Endodermal cell (in vitro differentiated cells): ENCODE measurements around the gene HLCS. TPM values are rescaled to one million over a fixed set of nuclear protein-coding genes. Genes with fewer than 3 reads are reported as not detected.

Experiments used
- DNase-seq: peaks from one replicate; pipeline ENCODE4 v3.0.0-alpha.2; 2017
- H3K27ac ChIP-seq: 2 replicates; pipeline ENCODE4 v1.5.1; 2013; ENCODE audit warnings: mild to moderate bottlenecking, low read depth, low read length, moderate library complexity
- H3K27me3 ChIP-seq: 2 replicates; pipeline ENCODE4 v1.6.1; 2013; ENCODE audit warnings: mild to moderate bottlenecking, low read length, moderate library complexity; ENCODE audit not compliant: insufficient read depth, control insufficient read depth, poor library complexity, severe bottlenecking
- H3K36me3 ChIP-seq: 2 replicates; pipeline ENCODE4 v1.7.0; 2013; ENCODE audit warnings: mild to moderate bottlenecking, low read length, moderate library complexity; ENCODE audit not compliant: control insufficient read depth, insufficient read depth
- H3K4me1 ChIP-seq: one replicate; pipeline ENCODE4 v1.7.0; 2013; ENCODE audit warnings: low read length; ENCODE audit not compliant: control insufficient read depth, insufficient read depth
- H3K4me3 ChIP-seq: 2 replicates; pipeline ENCODE4 v1.5.1; 2013; ENCODE audit warnings: mild to moderate bottlenecking, low read length, moderate library complexity
- H3K9ac ChIP-seq: 2 replicates; pipeline ENCODE4 v1.6.1; 2013; ENCODE audit warnings: mild to moderate bottlenecking, low read length, moderate library complexity; ENCODE audit not compliant: poor library complexity, severe bottlenecking; ENCODE audit errors: extremely low read depth
- H3K9me3 ChIP-seq: 2 replicates; pipeline ENCODE4 v1.6.1; 2013; ENCODE audit warnings: mild to moderate bottlenecking, low read length, moderate library complexity; ENCODE audit not compliant: control insufficient read depth
- H3K27ac Mint-ChIP-seq: 2 replicates; pipeline ENCODE4 v1.8.0; 2020; ENCODE audit warnings: mixed read lengths
- H3K27me3 Mint-ChIP-seq: 2 replicates; pipeline ENCODE4 v1.8.0; 2021; ENCODE audit warnings: mild to moderate bottlenecking, mixed read lengths; ENCODE audit not compliant: insufficient read depth
- H3K36me3 Mint-ChIP-seq: 2 replicates; pipeline ENCODE4 v1.8.0; 2020; ENCODE audit warnings: low read depth, mixed read lengths
- H3K4me1 Mint-ChIP-seq: 2 replicates; pipeline ENCODE4 v1.8.0; 2020; ENCODE audit warnings: mixed read lengths
- H3K4me3 Mint-ChIP-seq: 2 replicates; pipeline ENCODE4 v1.8.0; 2020; ENCODE audit warnings: mild to moderate bottlenecking, moderate library complexity, mixed read lengths
- H3K9me3 Mint-ChIP-seq: 2 replicates; pipeline ENCODE4 v1.8.0; 2020; ENCODE audit warnings: mild to moderate bottlenecking, mixed read lengths
- whole genome bisulfite sequencing, 2 experiments: methylation state at CpG; one replicate each; pipeline versions ENCODE4 v1.1.5 to v1.1.7; 2013; ENCODE audit warnings: missing lambda C conversion rate in 2 of 2, mixed read lengths in 1 of 2; ENCODE audit not compliant: insufficient coverage in 1 of 2, insufficient read length in 1 of 2; 5-methylcytosine and 5-hydroxymethylcytosine counted together
- total RNA-seq, 2 donors: library from RNA; stranded (reverse); fragmentation: NEBNext Ultra II Directional in 1 of 2; extraction: Animal tissue kit (Norgen Biotek cat#: 25700) in 1 of 2; gene quantifications; 2 replicates in 1 of 2; 3 replicates in 1 of 2; pipeline ENCODE4 v1.2.1, GENCODE V29; 2021
- TF ChIP-seq, protein P1 (sequence below): fragments of 200-600 bp; sonication (generic); conservative IDR thresholded peaks from 2 replicates; pipeline ENCODE4 v1.5.0; 2021; ENCODE audit warnings: antibody characterized with exemption, mild to moderate bottlenecking

HLCS gene
- total RNA-seq, 2 donors from 2014 or later, result 25.0 to 30.1 TPM

DNA sequence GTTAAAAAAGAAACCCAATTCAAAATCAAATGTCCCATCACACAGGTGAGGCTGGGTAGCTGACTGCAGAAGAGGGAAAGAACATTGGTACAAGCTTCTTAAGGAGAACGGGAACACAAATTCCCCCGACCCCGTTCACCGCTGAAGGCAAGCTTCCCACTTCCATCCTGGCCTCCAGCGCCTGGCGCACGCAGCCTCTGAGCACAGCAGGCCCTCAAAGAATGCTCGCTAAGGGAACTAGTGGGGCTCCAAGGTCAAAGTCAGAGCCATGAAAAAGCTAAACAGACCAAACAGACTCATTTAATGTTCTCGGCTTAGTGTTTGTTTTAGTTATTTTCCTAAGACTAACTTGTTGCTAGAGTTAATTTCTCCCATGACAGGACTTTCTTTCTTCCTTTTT lies 203.8 kb downstream of the HLCS start:
- H3K4me3 Mint-ChIP-seq, result no peak overlapping the region
- Histone ChIP-seq H3K27ac (no peak overlapping the region), H3K9ac (no peak overlapping the region), H3K9me3 (no peaks in the 10 kb centered on the region), H3K27me3 (no peaks in the 10 kb centered on the region), H3K36me3 (no peaks in the 10 kb centered on the region), H3K4me1 (no peaks in the 10 kb centered on the region), H3K4me3 (no peak overlapping the region)
- TF ChIP-seq, protein P1, sequence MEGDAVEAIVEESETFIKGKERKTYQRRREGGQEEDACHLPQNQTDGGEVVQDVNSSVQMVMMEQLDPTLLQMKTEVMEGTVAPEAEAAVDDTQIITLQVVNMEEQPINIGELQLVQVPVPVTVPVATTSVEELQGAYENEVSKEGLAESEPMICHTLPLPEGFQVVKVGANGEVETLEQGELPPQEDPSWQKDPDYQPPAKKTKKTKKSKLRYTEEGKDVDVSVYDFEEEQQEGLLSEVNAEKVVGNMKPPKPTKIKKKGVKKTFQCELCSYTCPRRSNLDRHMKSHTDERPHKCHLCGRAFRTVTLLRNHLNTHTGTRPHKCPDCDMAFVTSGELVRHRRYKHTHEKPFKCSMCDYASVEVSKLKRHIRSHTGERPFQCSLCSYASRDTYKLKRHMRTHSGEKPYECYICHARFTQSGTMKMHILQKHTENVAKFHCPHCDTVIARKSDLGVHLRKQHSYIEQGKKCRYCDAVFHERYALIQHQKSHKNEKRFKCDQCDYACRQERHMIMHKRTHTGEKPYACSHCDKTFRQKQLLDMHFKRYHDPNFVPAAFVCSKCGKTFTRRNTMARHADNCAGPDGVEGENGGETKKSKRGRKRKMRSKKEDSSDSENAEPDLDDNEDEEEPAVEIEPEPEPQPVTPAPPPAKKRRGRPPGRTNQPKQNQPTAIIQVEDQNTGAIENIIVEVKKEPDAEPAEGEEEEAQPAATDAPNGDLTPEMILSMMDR, result no peak
- H3K9me3 Mint-ChIP-seq, result no peaks in the 10 kb centered on the region
- H3K36me3 Mint-ChIP-seq, result peaks cover 6% of the 10 kb centered on the region
- H3K27me3 Mint-ChIP-seq, result no peaks in the 10 kb centered on the region
- no peak overlapping the region for H3K27ac Mint-ChIP-seq
- 93 to 94% methylated on average over 9 of the region's 9 CpGs for whole genome bisulfite sequencing, 2 experiments
- H3K4me1 Mint-ChIP-seq, result peaks cover 2% of the 10 kb centered on the region
- no peak for DNase-seq

DNA sequence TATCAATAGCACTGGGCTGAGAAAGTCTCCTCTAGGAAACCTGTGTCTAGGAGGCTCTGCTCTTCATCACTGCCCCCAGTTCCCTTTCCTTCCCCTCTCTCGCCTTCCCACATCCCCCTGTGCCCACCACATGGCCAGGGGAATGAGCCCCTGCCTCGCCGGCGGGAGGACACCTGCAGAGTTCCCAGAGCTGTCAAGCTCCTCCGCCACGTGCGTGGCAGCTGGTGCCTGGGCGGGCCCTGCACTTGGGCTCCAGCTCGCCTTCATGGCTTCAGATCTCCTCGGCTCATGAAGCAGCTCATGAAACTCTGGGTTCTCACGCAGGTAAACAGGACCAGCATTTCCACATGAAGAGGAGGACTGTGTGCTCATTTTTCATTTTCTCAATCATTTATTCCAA lies 204.8 kb downstream of the HLCS start:
- no peaks in the 10 kb centered on the region for H3K27me3 ChIP-seq
- H3K4me3 ChIP-seq, result no peak overlapping the region
- H3K9me3 Mint-ChIP-seq, result no peaks in the 10 kb centered on the region
- TF ChIP-seq, protein P1, result no peak
- H3K4me1 ChIP-seq, result peaks cover 4% of the 10 kb centered on the region
- no peaks in the 10 kb centered on the region for H3K27me3 Mint-ChIP-seq
- no peak overlapping the region for H3K4me3 Mint-ChIP-seq
- peaks cover 7% of the 10 kb centered on the region for H3K36me3 Mint-ChIP-seq
- no peak overlapping the region for H3K27ac ChIP-seq
- no peak for DNase-seq
- H3K36me3 ChIP-seq, result no peaks in the 10 kb centered on the region
- WGBS, 2 experiments, result 90 to 94% methylated on average over 10 to 11 of the region's 11 CpGs
- no peak overlapping the region for H3K27ac Mint-ChIP-seq
- peaks cover 7% of the 10 kb centered on the region for H3K4me1 Mint-ChIP-seq
- H3K9ac ChIP-seq, result no peak overlapping the region
- H3K9me3 ChIP-seq, result no peaks in the 10 kb centered on the region

DNA sequence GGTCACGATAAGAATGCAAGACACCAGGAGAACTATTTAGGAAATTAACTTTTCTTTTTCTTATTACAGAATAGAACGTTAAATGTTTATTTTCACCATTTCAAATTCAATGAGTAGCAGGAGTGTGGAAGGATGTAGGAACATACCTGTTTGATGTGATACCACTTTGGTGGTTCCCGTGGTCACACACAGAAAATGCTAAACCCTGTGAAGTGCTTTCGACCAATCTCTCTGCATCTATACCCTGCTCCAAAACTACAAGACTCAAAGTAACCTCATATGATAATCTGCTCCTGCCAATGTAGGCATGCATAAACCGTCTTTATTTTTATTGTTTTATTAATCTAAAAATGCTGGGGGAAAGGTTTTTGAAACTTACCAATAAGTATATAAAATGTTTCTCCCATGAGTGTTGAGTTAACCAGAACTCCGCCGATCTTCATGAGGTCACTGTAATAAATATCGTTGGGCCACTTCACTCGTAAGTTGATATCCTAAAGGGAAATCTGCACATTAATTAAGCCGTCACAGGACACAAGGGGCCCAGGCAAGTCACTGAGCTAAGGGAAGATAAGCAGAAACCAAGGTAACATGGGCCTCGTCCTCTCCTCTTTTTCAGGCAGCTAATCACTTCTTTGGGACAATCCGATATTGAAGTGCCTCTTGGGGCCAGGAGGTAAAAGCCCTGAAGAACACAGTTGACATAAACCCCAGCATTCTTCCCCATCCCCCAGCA lies 207.0 kb downstream of the HLCS start:
- Histone ChIP-seq H3K9ac (no peak overlapping the region), H3K27me3 (no peaks in the 10 kb centered on the region), H3K27ac (no peak overlapping the region), H3K36me3 (peaks cover 6% of the 10 kb centered on the region), H3K4me3 (no peak overlapping the region), H3K9me3 (no peaks in the 10 kb centered on the region), H3K4me1 (peaks cover 4% of the 10 kb centered on the region)
- TF ChIP-seq, protein P1, result no peak
- Mint-ChIP-seq H3K4me1 (peaks cover 9% of the 10 kb centered on the region), H3K9me3 (no peaks in the 10 kb centered on the region), H3K27ac (no peak overlapping the region), H3K36me3 (peaks cover 15% of the 10 kb centered on the region), H3K4me3 (no peak overlapping the region), H3K27me3 (no peaks in the 10 kb centered on the region)
- DNase-seq, result no peak
- WGBS, 2 experiments, result 88 to 89% methylated on average over 9 to 11 of the region's 12 CpGs
